ENCODE results near the gene SMG9. TPM values are rescaled to one million over a fixed set of nuclear protein-coding genes. Genes with fewer than 3 reads are reported as not detected.

Gene SMG9
- total and polyA plus RNA-seq, 2 of the 4 experiments (the other 2 are of a cell fraction): 4.8 to 24.3 TPM

DNA sequence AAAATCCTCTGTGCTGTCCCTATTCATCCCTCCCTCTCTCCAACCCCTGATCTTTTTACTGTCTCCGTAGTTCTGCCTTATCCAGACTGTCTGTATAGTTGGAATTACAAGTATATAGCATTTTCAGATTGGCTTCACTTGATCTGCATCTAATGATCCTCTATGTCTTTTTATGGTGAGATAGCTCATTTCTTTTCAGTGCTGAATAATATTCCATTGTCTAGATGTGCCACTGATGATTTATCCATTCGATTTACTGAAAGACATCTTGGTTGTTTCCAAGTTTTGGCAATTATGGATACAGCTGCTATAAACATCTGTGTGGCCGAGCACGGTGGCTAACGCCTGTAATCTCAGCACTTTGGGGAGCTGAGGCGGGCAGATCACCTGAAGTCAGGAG, 19.7 kb downstream of the SMG9 start:
- Histone ChIP-seq H3K79me1 (ENCODE audit: low read depth in 1 of 2, low read length in 2 of 2) (0 out of 4 replicates have a peak, but pooled peaks cover 0 to 7% of the 10 kb centered on the region in 2 experiments), H3K14ac (replicated peaks; ENCODE audit: low read depth, low read length) (no peak overlapping the region), H4K20me1 (ENCODE audit: insufficient read depth, low read length) (peaks cover 5% of the 10 kb centered on the region; the same call in 1 of the 2 replicates), H2BK20ac (ENCODE audit: low read depth, low read length) (no peak overlapping the region), H3K36me3 (ENCODE audit: control insufficient read depth, insufficient read depth, low read length) (peaks cover 56% of the 10 kb centered on the region), H3K4ac (ENCODE audit: low read depth, low read length) (no peak overlapping the region), H2AFZ (replicated peaks; ENCODE audit: low read length, poor library complexity) (no peak overlapping the region), H2AK5ac (ENCODE audit: low read depth, low read length) (no peak overlapping the region), H3K9ac (ENCODE audit: low read depth, low read length) (no peak overlapping the region), H2BK15ac (ENCODE audit: low read depth, low read length) (no peak overlapping the region), H3K27ac (ENCODE audit: insufficient read depth, low read length) (no peak overlapping the region), H2BK120ac (ENCODE audit: low read depth, low read length) (no peak overlapping the region), H3K4me1 (ENCODE audit: control insufficient read depth, insufficient read depth, low read length) (peaks cover 8% of the 10 kb centered on the region; the same call in 1 of the 2 replicates), H3K18ac (ENCODE audit: low read depth, low read length) (no peak overlapping the region), H3K23ac (ENCODE audit: low read depth, low read length) (no peak overlapping the region), H3K4me2 (ENCODE audit: low read depth, low read length) (no peak overlapping the region), H4K8ac (ENCODE audit: low read depth in 2 of 2, low read length in 2 of 2) (no peak overlapping the region), H4K5ac (ENCODE audit: low read depth, low read length) (no peak overlapping the region), H4K91ac (ENCODE audit: insufficient read depth, low read depth, low read length) (no peak overlapping the region), H2AK9ac (replicated peaks; ENCODE audit: low read depth, low read length, poor library complexity) (no peak overlapping the region), H3K4me3 (ENCODE audit: insufficient read depth, low read depth, low read length) (no peak overlapping the region), H3K56ac (ENCODE audit: extremely low read depth, insufficient read depth, low read length) (no peak overlapping the region), H2BK5ac (ENCODE audit: low read depth, low read length, poor library complexity, severe bottlenecking) (no peak overlapping the region), H3K27me3 (ENCODE audit: control insufficient read depth, insufficient read depth, low read length) (no peaks in the 10 kb centered on the region), H3K9me3 (ENCODE audit: control insufficient read depth, insufficient read depth, low read length) (no peaks in the 10 kb centered on the region), H3K9me1 (ENCODE audit: insufficient read depth, low read length) (peaks cover 3% of the 10 kb centered on the region; the same call in 1 of the 2 replicates)
- in situ Hi-C loops (cut with MboI; ENCODE audit: low sequenced_read_pairs): no loop called here
- 98% methylated on average over 5 of the region's 6 CpGs; no CpG with 5 or more reads in 1 of the 2 experiments for WGBS, 2 experiments (ENCODE audit: extremely low coverage in 2 of 2, insufficient read length in 1 of 2)
- ATAC-seq (ENCODE audit: low read depth): no peak
- no TSS peak for BruUV-seq (replicated peaks)
- intact Hi-C loops (cut with micrococcal nuclease): no loop called here
- no peak for DNase-seq
- dilution Hi-C loops (cut with HindIII; ENCODE audit: low sequenced_read_pairs, unreplicated experiment): no loop called here
- TF ChIP-seq MAFK (IDR thresholded peaks at IDR 0.05; ENCODE audit: low read depth, low read length) (no peak), RAD21 (IDR thresholded peaks at IDR 0.05; ENCODE audit: low read length) (no peak), RCOR1 (IDR thresholded peaks at IDR 0.05; ENCODE audit: insufficient replicate concordance, low read length) (no peak)
- ChIA-PET CTCF (interaction anchor here (0.7 to 1.9 kb wide), 2 partner anchors 10 to 19 kb away, joined by 4 to 8 read pairs; partner anchors contain the start of gene IRGC), POLR2A (ENCODE audit: unreplicated experiment) (no interaction called here)
